HG03521 (cell line): ENCODE measurements around the gene FABP7.

ENCODE experiments used
- ATAC-seq: cut with Tn5 transposase; IDR thresholded peaks from one replicate; pipeline ENCODE4 v1.9.1; 2021; ENCODE audit warnings: mild to moderate bottlenecking, moderate library complexity; ENCODE audit not compliant: unreplicated experiment

Gene FABP7

DNA sequence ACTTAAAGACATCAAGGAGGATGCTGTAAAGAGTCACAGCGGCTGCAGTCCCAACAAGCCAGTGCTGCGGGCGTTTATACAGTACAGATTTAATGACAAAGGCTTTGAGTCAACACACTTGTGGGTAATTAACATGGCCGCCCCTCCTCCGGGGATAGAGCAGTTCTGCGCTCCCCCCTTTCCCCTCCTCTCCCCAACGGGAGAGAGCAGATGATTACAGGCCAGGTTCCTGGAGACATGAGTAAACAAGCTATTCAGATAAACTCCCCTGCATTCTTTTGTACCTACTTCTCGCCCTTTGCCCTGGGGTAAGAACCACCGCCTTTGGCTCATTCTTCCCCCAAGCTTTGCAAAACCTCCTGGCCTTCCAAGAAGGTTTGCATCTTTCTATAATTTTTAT lies 23.6 kb upstream of the FABP7 start:
- no peak for ATAC-seq

DNA sequence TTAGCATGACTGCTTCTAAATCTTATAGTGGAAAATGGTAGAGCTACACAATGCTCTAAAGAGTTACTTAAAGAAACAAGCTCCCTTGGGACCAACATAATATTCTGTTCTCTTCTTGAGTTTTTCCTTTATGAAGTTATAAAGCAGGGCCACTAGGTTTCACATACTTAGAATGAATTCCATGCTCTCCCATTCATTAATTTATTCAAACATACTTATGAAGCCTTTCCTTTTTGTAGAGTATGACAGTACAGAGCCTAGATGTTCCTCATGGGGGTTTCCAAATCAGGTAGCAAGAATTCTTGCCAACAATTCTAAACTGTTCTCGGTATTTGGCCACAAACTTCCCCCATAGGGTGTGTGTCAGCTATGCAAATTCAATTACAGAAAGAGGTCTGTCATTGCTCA lies 20.6 kb upstream of the FABP7 start:
- peak; percentile 97 for ATAC-seq

DNA sequence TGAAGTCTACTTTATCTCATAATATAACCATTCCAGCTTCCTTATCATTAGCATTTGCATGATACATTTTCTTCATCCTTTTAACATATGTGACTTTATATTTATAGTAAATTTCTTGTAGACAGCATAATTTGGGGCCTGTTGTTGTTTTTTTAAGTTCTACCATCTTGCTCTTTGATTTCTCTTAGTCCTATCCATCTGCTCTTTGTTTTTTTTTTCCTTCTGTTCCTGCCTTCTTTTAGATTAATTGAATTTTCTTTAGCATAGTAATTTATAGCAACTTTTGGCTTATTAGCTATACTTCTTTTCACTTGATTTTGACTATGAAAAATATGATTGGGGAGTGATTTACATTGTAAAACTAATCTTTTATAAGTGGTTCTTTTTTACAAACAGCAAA lies 19.2 kb upstream of the FABP7 start:
- no peak for ATAC-seq

DNA sequence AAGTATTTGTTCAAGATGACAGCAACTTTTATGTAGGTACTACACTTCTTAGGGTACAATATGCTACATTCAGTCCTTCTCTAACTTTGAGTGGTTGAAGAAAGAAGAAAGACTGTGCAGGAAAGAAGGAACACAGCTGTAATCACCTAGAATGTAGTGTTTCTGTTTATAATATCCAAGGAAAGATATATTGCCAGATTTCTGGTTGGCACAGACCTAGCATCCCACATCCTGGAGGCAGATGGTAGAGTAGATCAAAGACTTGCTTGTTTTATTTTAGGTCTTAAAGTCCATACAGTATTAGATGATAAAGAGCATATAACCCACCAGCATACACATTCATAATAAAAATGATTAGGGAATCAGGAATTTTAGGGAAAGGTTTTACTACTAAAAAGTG lies 13.3 kb upstream of the FABP7 start:
- no peak for ATAC-seq

DNA sequence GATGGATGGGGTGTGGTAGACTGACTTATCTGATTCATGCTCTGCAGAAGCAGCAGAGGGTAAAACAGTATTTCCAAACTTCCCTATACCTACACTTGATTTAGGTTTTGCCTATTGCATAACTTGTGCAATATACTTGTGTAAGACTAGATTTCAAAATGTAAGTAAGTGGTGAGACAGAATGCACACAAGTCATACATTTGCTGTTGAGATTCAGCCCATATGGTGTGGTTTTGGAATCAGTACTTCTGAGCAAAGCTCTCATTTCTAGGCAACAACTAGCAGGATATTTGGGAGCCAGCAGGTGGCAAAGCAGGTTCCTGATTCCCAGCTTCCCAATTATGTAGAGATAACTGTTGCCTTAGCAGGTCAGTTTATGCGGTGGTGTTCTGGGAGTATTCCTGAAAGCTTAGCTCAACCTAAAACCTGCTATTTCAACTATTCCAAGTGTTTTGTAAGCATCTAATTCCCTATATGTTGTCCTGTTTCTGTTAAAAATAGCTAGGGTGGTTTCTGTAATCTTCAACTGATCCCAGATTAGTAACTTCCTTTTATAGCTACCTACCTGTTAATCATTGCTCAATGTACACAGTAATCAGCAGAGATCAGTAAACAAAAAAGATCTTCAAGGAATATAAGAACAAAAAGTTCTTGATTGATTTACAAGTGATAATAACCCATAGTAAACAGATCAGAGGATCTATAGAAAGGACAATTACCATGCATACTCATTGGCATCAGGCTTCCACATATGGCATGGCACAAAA lies 8.5 kb upstream of the FABP7 start:
- ATAC-seq, result no peak

DNA sequence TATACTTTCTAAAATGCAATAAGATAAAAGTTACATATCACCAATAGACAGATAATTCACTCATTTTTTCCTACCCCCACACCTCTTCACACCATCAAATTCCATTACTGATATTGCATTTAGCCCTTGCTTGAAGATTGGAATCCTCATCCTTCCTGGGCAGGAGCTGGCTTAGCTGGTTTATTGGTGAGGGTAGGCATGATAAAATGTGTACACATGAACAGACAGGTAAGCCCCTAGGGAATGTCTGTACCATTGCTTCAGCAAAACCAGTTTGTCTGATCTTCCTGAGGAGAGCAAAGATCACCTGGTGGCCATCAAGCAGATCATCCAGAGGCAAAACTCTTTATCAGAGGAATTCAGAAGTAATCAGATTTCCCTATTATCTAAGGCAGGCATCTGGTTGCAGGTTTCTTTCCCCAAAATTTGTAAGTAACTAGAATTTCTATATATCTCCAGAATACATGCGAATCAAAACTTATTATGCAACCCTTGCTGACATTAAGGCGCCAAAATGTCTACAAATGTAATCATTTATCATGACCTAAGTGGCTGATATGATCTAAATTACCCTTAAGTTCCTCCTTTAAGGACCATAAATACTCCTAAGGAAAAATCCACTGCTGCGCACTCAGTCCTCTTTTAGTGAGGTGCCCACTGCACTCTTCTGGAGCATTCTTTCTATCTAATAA lies 6.6 kb upstream of the FABP7 start:
- ATAC-seq, result no peak

DNA sequence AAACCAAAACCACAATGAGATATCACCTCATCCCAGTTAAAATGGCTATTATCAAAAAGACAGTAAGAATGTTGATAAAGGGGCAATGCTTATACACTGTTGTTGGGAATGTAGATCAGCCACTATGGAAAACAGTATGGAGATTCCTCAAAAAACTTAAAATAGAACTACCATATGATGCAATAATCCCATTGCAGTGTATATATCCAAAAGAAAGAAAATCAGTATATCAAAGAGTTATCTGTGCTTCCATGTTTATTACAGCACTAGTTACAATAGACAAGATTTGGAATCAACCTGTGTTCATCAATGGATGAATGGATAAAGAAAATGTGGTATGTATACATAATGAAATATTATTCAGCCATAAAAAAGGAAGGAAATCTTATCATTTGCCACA lies 3.5 kb upstream of the FABP7 start:
- ATAC-seq, result no peak

DNA sequence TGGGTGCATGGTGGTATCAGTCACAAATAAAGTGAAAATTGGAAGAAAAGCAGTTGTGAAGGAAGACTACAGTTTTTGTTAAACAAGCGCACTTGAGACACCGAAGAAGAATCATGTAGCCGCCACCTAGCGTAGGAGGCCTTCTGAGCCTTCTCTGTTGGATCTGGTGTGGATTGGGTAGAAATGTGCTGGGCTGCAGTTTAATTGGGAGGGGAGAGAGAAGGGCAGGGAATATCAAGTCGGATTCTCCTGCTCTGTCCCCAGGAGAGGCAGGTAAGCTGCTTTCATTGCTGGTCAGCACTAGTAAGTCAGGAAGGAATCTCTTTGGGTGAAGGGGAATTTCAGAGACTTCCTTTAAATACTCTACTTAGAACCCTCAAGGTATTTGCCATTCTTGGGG lies 1.2 kb upstream of the FABP7 start:
- ATAC-seq, result no peak

DNA sequence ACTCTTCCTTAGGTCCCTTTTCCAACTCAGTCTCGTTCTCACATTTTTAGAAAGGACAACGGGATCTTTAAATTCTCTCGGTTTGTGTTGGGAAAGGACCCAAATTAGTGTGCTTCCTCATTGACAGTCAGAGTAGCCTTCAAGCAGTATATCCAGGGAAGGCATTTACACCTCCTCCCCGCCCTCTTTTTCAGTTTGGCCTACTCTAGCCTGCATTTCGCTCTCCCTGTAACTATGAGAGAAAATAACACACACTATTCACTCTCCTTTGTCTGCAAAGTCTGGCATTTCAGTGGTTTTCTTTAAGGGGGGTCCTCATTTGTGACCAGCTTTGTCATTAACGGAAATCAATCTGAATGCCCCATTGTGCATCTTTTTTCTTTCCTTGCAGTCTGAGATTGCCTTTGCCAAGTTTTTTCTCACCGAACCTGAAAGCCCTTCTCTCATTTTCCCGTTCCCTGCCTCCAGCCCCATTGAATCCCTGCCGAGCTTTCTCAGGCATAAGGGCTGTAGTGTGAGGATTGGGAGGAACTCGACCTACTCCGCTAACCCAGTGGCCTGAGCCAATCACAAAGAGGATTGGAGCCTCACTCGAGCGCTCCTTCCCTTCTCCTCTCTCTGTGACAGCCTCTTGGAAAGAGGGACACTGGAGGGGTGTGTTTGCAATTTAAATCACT lies 393 bp upstream of the FABP7 start:
- no peak for ATAC-seq

DNA sequence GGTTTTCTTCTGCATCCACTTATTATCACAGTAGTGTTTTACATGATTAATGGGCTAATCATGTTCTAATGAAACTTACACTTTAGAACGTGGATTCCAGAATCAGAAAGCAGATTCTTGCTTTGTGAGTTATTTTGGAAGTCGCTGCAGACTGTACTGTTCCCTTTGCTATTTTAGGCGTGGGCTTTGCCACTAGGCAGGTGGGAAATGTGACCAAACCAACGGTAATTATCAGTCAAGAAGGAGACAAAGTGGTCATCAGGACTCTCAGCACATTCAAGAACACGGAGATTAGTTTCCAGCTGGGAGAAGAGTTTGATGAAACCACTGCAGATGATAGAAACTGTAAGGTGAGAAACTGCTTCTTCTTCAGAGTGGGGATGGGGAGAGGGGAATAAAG lies 598 bp downstream of the FABP7 start:
- no peak for ATAC-seq

DNA sequence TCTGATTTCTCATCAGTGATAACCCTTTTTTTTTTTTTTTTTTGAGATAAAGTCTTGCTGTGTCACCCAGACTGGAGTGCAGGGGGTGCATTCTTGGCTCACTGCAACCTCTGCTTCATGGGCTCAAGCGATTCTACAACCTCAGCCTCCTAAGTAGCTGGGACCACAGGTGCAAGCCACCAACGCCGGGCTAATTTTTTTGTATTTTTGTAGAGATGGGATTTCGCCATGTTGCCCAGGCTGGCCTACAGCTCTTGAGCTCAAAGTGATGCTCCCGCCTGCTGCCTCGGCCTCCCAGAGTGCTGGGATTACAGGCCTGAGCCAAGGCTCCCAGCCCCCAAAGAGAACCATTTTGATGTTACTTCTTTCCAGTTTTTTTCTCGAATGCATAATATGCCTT lies 2.2 kb downstream of the FABP7 start:
- ATAC-seq, result no peak

DNA sequence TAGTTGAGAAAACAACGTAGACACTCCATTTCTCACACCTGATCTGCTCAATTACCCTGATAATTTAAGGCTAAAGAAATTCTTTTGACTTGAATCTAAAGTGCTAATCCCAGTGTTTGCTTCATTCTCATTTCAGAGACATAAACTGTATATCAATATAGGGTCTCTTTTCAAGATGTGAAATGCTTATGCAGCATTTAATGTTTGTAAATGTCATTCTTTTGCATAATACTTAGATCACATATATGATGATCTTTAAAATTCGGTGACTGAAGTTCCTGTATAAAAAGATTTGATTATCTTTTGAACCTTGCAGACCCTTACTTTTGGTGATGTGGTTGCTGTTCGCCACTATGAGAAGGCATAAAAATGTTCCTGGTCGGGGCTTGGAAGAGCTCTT lies 3.9 kb downstream of the FABP7 start:
- ATAC-seq, result no peak

DNA sequence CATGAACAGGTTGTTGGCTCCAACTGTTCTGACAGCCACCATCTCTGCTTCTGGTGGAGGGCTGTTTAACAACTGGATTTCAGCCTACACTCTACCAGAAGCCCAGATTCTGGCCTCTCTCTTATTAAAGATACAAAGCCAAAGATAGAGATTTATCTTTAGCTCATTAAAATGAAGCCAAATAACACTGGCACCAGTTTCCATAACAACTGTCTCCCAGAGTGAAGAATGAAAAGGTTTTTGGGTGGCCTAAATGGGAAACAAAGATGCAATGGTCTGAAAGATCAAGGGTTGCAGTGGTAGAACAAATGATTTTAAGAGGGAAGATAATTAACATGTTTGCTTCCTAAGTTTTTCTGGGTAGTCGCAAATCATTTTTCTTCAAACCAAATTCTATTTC lies 6.4 kb downstream of the FABP7 start:
- no peak for ATAC-seq

DNA sequence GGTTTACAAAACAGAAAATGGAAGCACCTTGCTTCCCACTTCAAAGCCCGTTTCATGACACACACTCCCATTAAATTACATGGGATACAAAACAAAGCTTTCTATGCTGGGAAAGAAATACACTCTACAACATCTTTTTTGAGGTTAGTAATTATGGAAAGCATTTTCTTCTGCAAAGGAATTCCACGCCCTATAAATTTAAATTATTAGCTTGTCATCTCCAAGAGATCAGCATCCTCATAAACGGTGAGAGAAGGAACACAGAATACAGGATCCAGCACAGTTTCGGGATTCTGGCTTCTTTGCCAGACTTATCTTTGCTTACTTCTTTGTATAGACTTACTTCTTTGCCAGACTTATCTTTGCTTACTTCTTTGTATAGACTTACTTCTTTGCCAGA lies 8.2 kb downstream of the FABP7 start:
- ATAC-seq, result no peak

DNA sequence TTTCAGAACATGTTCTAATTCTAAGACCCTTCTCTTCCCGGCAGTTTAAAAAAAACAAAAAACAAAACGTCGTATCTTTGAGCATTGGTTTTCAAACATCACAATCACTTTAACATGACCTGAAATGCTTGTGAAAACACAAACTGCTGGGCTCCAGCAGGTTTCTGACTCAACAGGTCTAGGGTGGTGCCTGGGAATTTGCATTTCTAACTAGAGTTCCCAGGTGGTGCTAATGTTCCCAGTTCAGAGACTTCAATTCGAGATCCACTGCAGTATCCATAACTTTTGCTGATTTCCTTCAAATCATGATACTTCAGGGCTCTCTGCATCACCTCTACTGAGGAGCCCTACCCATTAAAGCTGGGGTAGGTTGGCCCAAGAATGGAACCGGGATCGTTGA lies 8.7 kb downstream of the FABP7 start:
- ATAC-seq, result no peak

DNA sequence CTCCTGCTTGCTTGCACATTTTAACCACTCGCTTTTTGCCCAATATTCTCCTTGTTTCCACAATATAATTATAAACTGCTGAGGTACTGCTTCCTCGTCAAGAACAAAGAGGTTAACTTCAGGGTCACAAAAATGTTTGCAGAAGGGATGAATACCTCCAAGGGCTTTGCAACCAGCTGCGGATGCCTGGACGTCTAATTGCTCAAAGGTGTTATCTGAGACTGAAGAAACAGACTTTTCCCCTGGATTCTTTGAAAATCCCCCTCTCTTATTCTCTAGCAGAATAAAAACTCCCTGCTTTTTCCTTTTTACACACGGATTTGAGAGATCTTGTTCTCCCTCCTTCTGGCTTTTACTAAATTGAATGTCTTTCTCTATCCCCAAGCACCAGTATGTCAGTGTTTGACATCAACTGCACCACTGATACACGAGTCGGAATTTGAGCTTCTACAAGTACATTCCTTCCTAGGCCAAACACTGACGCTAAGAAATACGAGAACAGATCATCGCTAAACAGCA lies 9.2 kb downstream of the FABP7 start:
- no peak for ATAC-seq

DNA sequence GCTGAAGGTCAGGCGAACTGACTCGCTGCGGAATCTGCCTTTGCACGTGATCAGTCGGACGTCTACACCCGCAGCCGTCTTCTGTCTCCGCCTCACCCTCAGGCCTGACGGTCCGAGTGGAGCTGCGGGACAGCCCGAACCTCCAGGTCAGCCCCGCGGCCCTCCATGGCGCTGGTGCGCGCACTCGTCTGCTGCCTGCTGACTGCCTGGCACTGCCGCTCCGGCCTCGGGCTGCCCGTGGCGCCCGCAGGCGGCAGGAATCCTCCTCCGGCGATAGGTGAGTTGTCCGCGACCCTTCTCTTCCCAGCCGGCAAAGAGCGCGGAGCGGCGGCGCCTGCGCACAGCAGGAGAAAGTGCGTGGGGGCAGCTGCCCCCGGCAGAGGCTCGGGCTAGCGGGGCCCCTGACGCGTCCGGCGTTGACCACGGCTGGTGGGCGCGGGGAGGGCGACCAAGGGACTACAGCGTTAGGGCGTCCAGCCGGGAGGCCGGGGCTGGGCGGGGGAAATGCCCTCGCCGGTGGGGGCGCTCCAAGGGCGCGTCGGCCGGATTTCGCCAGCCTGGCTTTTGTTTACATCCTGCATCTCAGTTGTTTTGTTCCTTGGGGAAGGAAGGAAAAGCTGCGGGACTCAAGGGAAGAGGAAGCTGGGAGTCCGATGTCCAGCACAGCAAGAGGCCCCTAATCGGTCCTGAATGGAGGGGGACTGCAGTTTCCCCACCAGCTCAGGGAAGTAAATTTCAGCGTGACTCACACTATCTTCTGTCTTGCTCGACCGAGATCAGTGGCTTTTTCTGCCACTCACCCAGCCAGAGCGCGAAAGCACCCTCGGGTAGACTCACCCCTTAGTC lies 9.9 kb downstream of the FABP7 start, which contains the start of gene SMPDL3A:
Gene SMPDL3A, plus strand, starts transcription at position 77 of the 846 bp plus-strand sequence. Its CDS starts 89 bp downstream, at position 166.
- peak; percentile 56 for ATAC-seq

DNA sequence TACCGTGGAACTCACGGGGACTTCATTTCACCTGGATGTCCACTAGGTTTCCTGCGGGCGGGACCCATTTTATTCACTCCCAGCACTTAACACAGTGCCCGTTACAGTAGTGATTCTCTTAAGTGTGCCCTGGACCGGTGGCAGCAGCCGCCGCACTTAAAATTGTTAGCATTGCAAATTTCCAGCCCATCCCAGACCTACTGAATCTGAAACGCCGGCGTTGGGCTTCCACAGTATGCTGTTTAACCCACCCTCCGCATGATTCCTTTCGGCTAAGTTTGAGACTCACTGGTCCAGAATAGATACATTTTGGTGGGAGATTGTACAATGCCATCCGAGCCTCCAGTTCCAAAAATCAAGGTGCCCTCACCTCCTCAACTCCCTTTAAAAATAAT lies 10.5 kb downstream of the FABP7 start:
- no peak for ATAC-seq

DNA sequence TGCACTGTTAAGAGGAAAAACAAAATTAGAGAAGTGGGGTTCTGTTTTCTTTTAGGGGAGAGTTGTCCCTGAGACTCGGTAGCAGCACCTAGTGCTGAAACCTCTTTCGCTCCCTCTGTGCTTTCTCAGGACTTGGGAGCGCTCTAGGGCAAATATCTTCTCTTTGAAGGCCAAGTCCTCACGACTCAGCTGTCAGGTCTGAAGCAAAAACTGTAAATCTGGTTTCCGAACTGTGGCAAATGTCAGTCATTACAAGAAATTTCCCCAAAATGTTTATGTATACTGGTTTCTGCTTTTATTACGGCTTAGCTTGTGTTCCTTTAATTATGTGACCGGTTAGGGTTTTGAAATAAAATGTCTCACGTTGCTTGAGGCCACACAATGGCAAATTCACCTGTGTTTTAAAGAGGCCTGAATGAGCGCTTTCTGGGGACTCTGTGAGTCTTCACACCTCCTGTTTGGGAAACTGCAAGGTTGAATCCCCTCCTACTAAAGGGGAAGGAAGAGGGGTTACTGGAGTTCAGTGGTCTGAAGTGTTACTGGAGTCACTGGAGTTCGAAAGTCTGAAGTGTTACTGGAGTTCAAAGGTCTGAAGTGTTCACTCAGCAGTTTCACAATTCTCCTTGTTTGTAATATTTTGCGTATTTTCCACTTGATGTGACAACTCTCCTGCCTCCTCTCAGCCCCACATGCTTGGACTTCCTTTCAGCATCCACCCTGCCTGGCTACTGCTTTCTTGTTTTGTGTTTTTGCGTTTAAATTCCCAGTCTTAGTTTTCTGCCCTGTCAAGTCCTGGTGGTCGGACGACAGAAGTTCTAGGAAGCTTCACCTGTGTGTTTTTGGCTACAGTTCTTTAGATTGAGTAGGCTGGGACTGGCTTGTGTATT lies 11.2 kb downstream of the FABP7 start:
- ATAC-seq, result no peak

DNA sequence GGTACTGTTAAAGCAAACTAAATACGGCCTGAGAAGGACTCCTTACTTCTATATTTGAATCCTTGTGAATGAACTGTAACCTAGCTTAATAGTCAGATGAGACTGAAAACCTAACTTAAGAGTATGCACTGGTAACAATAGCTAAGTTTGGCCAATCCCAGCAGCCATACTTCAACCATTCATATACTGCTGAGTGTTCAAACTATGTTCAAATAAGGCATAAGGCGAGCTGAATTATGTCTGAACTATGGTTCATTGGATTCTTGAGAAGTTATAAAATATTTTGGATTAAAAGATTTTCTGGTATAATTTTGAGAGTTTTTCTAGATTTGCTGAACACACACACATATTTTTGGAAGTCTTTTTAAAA lies 11.8 kb downstream of the FABP7 start:
- no peak for ATAC-seq
